Measurements from ENCODE around the gene RPS16.

RPS16 gene

DNA sequence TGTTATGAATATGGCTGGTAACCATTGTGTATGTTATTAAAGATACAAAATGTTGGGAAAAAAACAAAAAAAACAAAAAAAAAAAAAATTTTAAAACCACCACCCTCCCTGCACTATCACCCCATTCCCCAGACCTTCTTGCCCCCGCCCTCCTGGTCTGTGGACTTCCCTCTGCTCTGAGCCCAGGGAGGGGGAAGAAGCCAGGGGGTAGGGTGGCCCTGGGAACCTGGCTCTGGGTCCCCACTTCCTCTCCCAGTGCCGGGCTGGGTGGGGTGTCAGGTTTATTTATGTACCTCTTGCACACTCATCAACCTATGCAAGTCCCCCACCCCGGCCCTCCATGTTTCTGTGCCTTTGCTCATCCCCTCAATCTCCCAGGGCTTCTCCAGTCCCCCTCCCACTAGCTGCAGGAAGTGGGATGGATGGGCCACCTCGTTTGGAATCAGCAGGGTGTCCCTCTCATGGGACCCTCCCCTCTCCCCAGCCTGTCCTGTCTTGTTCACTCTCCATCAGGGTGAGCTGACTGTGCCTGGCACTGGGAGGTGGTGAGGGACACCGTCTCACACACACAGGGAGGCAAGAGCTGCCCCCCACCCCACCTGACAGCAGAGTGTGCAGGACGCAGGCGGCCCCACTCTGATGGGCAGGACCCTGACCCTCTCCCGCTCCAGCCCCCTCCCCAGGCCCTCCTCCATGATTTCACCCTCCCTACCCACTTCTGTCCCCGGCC, 50.7 kb downstream of the RPS16 start:
- H3K9me3 ChIP-seq (ENCODE audit: control insufficient read depth, insufficient read depth, low read length), result no peaks in the 10 kb centered on the region
- H3K27ac ChIP-seq (ENCODE audit: low read length), result no peak overlapping the region
- no CpG with 5 or more reads among the region's 9 CpGs for WGBS (ENCODE audit: insufficient coverage, insufficient read length)
- no peak for DNase-seq (ENCODE audit: low read depth, low spot score)
- H3K27me3 ChIP-seq (ENCODE audit: control insufficient read depth, insufficient read depth, low read length), result no peaks in the 10 kb centered on the region
- H3K36me3 ChIP-seq (ENCODE audit: control insufficient read depth, insufficient read depth, low read length), result peaks cover 36% of the 10 kb centered on the region
- no peak overlapping the region for H3K4me3 ChIP-seq (ENCODE audit: low read length)
- H3K4me1 ChIP-seq (ENCODE audit: control insufficient read depth, insufficient read depth, low read length), result no peaks in the 10 kb centered on the region

All from iPS DF 6.9 (cell line).